HG03060 (cell line): ENCODE results near the gene ANKRD6.

ENCODE experiments used
- ATAC-seq: cut with Tn5 transposase; IDR thresholded peaks from one replicate; pipeline ENCODE4 v1.9.1; 2021; ENCODE audit warnings: low read depth, moderate number of reproducible peaks; ENCODE audit not compliant: unreplicated experiment

ANKRD6 gene

GRCh38 chr6:89506716-89507617 lies 74.0 kb downstream of the ANKRD6 start:
- ATAC-seq, result no peak

GRCh38 chr6:89508755-89509563 lies 76.0 kb downstream of the ANKRD6 start:
- no peak for ATAC-seq

GRCh38 chr6:89509777-89510281 lies 76.9 kb downstream of the ANKRD6 start:
- no peak for ATAC-seq

- ATAC-seq, result no peak
These were observed 77.4 kb downstream of the ANKRD6 start for GRCh38 chr6:89510393-89510792.

- ATAC-seq, result no peak
These were observed 85.6 kb downstream of the ANKRD6 start for GRCh38 chr6:89518352-89519055.

- no peak for ATAC-seq
These were observed 87.8 kb downstream of the ANKRD6 start for GRCh38 chr6:89520736-89521135.

GRCh38 chr6:89522778-89523177 lies 89.8 kb downstream of the ANKRD6 start:
- ATAC-seq, result no peak

GRCh38 chr6:89525786-89526562 lies 93.0 kb downstream of the ANKRD6 start:
- no peak for ATAC-seq

GRCh38 chr6:89526563-89526869 lies 93.6 kb downstream of the ANKRD6 start:
- no peak for ATAC-seq

GRCh38 chr6:89527634-89528033 lies 94.7 kb downstream of the ANKRD6 start:
- ATAC-seq, result no peak

- ATAC-seq, result no peak
These were observed 95.9 kb downstream of the ANKRD6 start for GRCh38 chr6:89528866-89529265.

GRCh38 chr6:89530982-89531381 lies 98.0 kb downstream of the ANKRD6 start:
- ATAC-seq, result no peak

GRCh38 chr6:89536231-89536630 lies 103.3 kb downstream of the ANKRD6 start:
- no peak for ATAC-seq

GRCh38 chr6:89539779-89540178 lies 106.8 kb downstream of the ANKRD6 start:
- ATAC-seq, result no peak

GRCh38 chr6:89542081-89542857 lies 109.3 kb downstream of the ANKRD6 start:
- no peak for ATAC-seq

GRCh38 chr6:89542866-89543265 lies 109.9 kb downstream of the ANKRD6 start:
- ATAC-seq, result no peak

GRCh38 chr6:89547281-89547680 lies 114.3 kb downstream of the ANKRD6 start:
- no peak for ATAC-seq

GRCh38 chr6:89553431-89553830 lies 120.5 kb downstream of the ANKRD6 start:
- no peak for ATAC-seq

GRCh38 chr6:89554106-89554505 lies 121.2 kb downstream of the ANKRD6 start:
- no peak for ATAC-seq
